MCF 10A (cell line): Measurements from ENCODE around the gene VPS16. TPM values are rescaled to one million over a fixed set of nuclear protein-coding genes. Genes with fewer than 3 reads are reported as not detected.

Experiments used
- BruUV-seq: library from RNA; stranded (reverse); fragments of 400-500 nt; replicated peaks from 2 replicates; lab custom pipeline; 2021; lab: Mats Ljungman, UMichigan
- CTCF ChIA-PET: fragments of 300-600 bp; sonication (Branson Sonifier 250); formaldehyde crosslinking; extraction: SDS; loops from one replicate; lab custom pipeline; 2021; ENCODE audit warnings: antibody characterized with exemption, inconsistent platforms; lab: Yijun Ruan, JAX
- POLR2A ChIA-PET: fragments of 300-600, 350-650 bp; sonication (Branson Sonifier 250); formaldehyde crosslinking; extraction: SDS; loops from one replicate; lab custom pipeline; 2020; ENCODE audit warnings: antibody characterized with exemption, inconsistent platforms; lab: Yijun Ruan, JAX
- DNase-seq: peaks from one replicate; pipeline ENCODE4 v3.0.0-alpha.2; 2018; ENCODE audit not compliant: unreplicated experiment
- H3K27ac Mint-ChIP-seq: one replicate; pipeline ENCODE4 v1.8.0; 2022; ENCODE audit warnings: mild to moderate bottlenecking, low read depth, mixed read lengths; ENCODE audit not compliant: unreplicated experiment
- H3K27me3 Mint-ChIP-seq: one replicate; pipeline ENCODE4 v1.8.0; 2022; ENCODE audit warnings: mixed read lengths; ENCODE audit not compliant: insufficient read depth, unreplicated experiment
- H3K36me3 Mint-ChIP-seq: one replicate; pipeline ENCODE4 v1.8.0; 2022; ENCODE audit warnings: mild to moderate bottlenecking, moderate library complexity, mixed read lengths; ENCODE audit not compliant: insufficient read depth, unreplicated experiment
- H3K4me1 Mint-ChIP-seq: one replicate; pipeline ENCODE4 v1.8.0; 2022; ENCODE audit warnings: mixed read lengths; ENCODE audit not compliant: insufficient read depth, unreplicated experiment
- H3K4me3 Mint-ChIP-seq: one replicate; pipeline ENCODE4 v1.8.0; 2022; ENCODE audit warnings: mild to moderate bottlenecking, moderate library complexity, mixed read lengths; ENCODE audit not compliant: unreplicated experiment
- H3K9me3 Mint-ChIP-seq: one replicate; pipeline ENCODE4 v1.8.0; 2022; ENCODE audit warnings: mixed read lengths; ENCODE audit not compliant: unreplicated experiment
- CTCF ChIP-seq: fragments of 200-600 bp; IDR thresholded peaks from one replicate; pipeline ENCODE4 v1.8.0; 2022; ENCODE audit warnings: antibody characterized with exemption, mild to moderate bottlenecking; ENCODE audit not compliant: unreplicated experiment
- intact Hi-C: fragments of 100-400 bp; cut with micrococcal nuclease; formaldehyde crosslinking; loops from 2 replicates; pipeline ENCODE4 v1.14.1; 2022
- total RNA-seq: library from RNA; stranded (reverse); gene quantifications from 2 replicates; pipeline ENCODE4 v1.2.3, GENCODE V29; 2022

VPS16 gene
- total RNA-seq, 1 experiment from 2014 or later, result 32.6 TPM

- no peak overlapping the region for H3K27ac Mint-ChIP-seq
- CTCF ChIA-PET, result interaction anchor here (0.6 kb wide), 1 partner anchor 228 kb away, joined by 3 read pairs; no protein-coding TSS in a partner anchor
- peaks cover 24% of the 10 kb centered on the region for H3K4me1 Mint-ChIP-seq
- no peak for TF ChIP-seq CTCF
- no peak for DNase-seq
- no TSS peak for BruUV-seq
- no peaks in the 10 kb centered on the region for H3K27me3 Mint-ChIP-seq
- peaks cover 17% of the 10 kb centered on the region for H3K9me3 Mint-ChIP-seq
- no peaks in the 10 kb centered on the region for H3K36me3 Mint-ChIP-seq
- H3K4me3 Mint-ChIP-seq, result no peak overlapping the region
- intact Hi-C loops, result no loop called here
- POLR2A ChIA-PET, result interaction anchor here (0.9 kb wide), 2 partner anchors 15 to 85 kb away, joined by 3 to 6 read pairs; no protein-coding TSS in a partner anchor
Measured at GRCh38 chr20:2814076-2814475, 26.5 kb upstream of the VPS16 start.

GRCh38 chr20:2814587-2815051 lies 25.9 kb upstream of the VPS16 start, which contains the start of gene C20orf141:
Gene C20orf141 (plus strand): TSS chr20:2814987. CDS start chr20:2815185, 198 bp downstream.
- BruUV-seq, result no TSS peak
- intact Hi-C loops, result no loop called here

GRCh38 chr20:2815242-2815900 lies 25.2 kb upstream of the VPS16 start:
- intact Hi-C loops, result no loop called here
- H3K27ac Mint-ChIP-seq, result no peak overlapping the region
- H3K4me3 Mint-ChIP-seq, result no peak overlapping the region
- H3K4me1 Mint-ChIP-seq, result peaks cover 24% of the 10 kb centered on the region
- DNase-seq, result no peak
- H3K27me3 Mint-ChIP-seq, result peaks cover 10% of the 10 kb centered on the region
- TF ChIP-seq CTCF, result no peak
- no peaks in the 10 kb centered on the region for H3K36me3 Mint-ChIP-seq
- ChIA-PET POLR2A (interaction anchor here (0.6 to 0.9 kb wide), 4 partner anchors 14 to 94 kb away, joined by 3 read pairs; no protein-coding TSS in a partner anchor), CTCF (interaction anchor here (0.5 to 1.1 kb wide), 2 partner anchors 139 to 186 kb away, joined by 3 to 4 read pairs; no protein-coding TSS in a partner anchor)
- H3K9me3 Mint-ChIP-seq, result peaks cover 17% of the 10 kb centered on the region
- BruUV-seq, result no TSS peak

More at GRCh38 chr20:2814587-2815051, 25.9 kb upstream of the VPS16 start, which contains the start of gene C20orf141:
- H3K4me1 Mint-ChIP-seq, result peaks cover 24% of the 10 kb centered on the region
- H3K27me3 Mint-ChIP-seq, result peaks cover 2% of the 10 kb centered on the region
- ChIA-PET CTCF (interaction anchor here (1.1 kb wide), 1 partner anchor 138 kb away, joined by 4 read pairs; no protein-coding TSS in a partner anchor), POLR2A (interaction anchor here (0.7 to 0.9 kb wide), 4 partner anchors 14 to 94 kb away, joined by 3 to 6 read pairs (median 3); no protein-coding TSS in a partner anchor)
- H3K27ac Mint-ChIP-seq, result no peak within 1 kb of the TSS
- H3K9me3 Mint-ChIP-seq, result peaks cover 17% of the 10 kb centered on the region
- no peak for TF ChIP-seq CTCF
- no peak within 1 kb of the TSS for H3K4me3 Mint-ChIP-seq
- H3K36me3 Mint-ChIP-seq, result no peaks in the 10 kb centered on the region
- peak; percentile 95 for DNase-seq

GRCh38 chr20:2816030-2816582 lies 24.4 kb upstream of the VPS16 start, which contains the start of gene TMEM239:
Gene TMEM239 (plus strand): TSS chr20:2816364. CDS start chr20:2816555, 191 bp downstream.
- Mint-ChIP-seq H3K36me3 (no peaks in the 10 kb centered on the region), H3K4me1 (peaks cover 24% of the 10 kb centered on the region), H3K27me3 (peaks cover 11% of the 10 kb centered on the region)

More at GRCh38 chr20:2816030-2816582, 24.4 kb upstream of the VPS16 start, which contains the start of gene TMEM239:
- TF ChIP-seq CTCF, result no peak
- H3K27ac Mint-ChIP-seq, result no peak within 1 kb of the TSS
- ChIA-PET CTCF (no interaction called here), POLR2A (no interaction called here)
- H3K4me3 Mint-ChIP-seq, result no peak within 1 kb of the TSS
- no TSS peak for BruUV-seq
- H3K9me3 Mint-ChIP-seq, result peaks cover 17% of the 10 kb centered on the region
- intact Hi-C loops, result no loop called here
- no peak for DNase-seq
